Muscle of back (tissue), 11 donors: ENCODE measurements around the gene LRRC70. TPM values are rescaled to one million over a fixed set of nuclear protein-coding genes. Genes with fewer than 3 reads are reported as not detected.
"Not testable (repeated sequence)": the region's sequence is repeated elsewhere in the genome, so short reads cannot be mapped to it uniquely, and the experiment has no call there.

Experiments used
- DNase-seq, 3 donors: peaks; one replicate each; pipeline versions ENCODE4 v3.0.0 to v3.0.0-alpha.2; 2013
- polyA plus RNA-seq, 10 donors: library from polyadenylated mRNA; unstranded; fragments of 120-200 nt; gene quantifications; one replicate each; pipeline ENCODE4 v1.2.1, GENCODE V29; 2013; ENCODE audit not compliant: insufficient read length in 10 of 10

The LRRC70 gene
- polyA plus RNA-seq, 10 donors, result 3.1 to 6.3 (median 5.4) TPM

DNA sequence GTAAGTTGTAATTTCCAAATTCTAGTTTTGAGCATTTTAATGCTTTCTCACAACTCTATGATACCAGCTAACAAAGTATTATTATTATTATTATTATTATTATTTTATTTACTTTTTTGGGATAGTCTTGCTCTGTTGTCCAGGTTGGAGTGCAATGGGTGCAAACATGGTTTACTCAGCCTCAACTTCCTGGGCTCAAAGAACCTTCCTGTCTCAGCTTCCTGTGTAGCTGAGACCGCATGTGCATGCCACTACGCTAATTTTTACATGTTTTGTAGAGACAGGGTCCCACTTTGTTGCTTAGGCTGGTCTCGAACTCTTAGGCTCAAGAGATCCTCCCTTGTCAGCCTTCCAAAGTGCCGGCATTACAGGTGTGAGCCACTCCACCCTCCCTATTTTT is 27.0 kb downstream of the LRRC70 start:
- no peak for DNase-seq

DNA sequence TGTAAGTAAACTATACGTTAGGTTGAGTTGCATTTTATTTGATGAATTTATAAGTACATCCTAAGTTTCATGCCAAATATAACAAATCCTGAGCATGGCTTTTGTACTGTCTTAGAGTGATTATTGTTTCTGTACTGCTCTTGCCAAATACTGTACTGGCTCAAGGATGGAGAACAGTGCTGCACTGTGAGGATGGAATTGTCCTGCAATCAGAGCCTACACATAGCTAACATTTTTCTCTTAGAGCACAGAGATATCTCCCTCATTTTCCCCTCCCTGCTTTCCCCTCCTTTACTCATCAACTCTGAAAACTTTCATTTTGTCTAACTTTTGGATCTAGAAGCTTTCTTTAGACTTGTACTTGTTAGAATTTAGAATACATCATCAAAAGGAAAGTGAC is 28.3 kb downstream of the LRRC70 start:
- DNase-seq, result no peak

- DNase-seq, result no peak
Measured at GRCh38 chr5:62607615-62608014, 29.0 kb downstream of the LRRC70 start.

DNA sequence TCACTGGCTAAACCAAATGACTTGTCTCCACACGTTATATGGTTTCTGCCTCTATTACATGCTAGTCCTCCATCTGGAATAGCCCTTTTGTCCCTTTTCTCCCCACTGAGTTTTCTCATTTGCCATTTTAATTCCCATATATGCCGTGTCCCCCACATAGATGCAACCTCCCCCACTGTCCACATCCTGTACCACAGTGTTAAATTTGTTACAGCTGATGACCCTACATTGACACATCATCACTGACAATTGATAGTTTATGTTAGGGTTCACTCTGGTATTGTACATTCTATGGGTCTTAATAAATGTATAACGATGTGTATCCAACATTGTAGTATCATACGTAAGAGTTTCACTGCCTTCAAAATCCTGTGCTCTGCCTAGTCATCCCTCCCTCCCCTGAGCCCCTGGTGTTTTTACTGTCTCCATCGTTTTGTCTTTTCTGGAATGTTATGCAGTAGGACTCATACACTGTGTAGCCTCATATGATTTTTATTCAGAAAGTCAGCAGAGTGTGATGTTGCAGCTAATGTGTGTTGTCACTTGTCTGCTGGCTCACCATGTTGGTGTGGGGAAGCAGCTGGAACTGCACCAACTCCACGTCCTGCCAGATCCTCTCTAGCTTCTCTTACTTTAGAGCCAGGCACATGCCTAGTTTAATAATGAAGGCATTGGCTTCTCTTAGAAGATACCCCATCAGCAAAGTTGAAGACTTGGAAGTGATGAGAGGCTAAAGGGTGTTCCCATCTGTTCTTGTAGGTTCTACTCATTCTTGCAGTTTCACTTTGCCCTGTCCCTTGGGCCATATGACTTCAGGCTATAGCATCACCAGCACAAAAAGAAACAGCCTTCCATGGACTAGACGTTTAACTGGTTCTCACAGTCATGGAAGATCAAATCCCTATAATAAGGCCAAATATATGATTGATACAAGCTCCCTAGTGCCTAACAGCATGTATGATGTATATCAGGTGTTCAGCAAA is 30.2 kb downstream of the LRRC70 start:
- DNase-seq, result no peak

GRCh38 chr5:62614355-62614754 is 35.7 kb downstream of the LRRC70 start:
- no peak for DNase-seq

DNA sequence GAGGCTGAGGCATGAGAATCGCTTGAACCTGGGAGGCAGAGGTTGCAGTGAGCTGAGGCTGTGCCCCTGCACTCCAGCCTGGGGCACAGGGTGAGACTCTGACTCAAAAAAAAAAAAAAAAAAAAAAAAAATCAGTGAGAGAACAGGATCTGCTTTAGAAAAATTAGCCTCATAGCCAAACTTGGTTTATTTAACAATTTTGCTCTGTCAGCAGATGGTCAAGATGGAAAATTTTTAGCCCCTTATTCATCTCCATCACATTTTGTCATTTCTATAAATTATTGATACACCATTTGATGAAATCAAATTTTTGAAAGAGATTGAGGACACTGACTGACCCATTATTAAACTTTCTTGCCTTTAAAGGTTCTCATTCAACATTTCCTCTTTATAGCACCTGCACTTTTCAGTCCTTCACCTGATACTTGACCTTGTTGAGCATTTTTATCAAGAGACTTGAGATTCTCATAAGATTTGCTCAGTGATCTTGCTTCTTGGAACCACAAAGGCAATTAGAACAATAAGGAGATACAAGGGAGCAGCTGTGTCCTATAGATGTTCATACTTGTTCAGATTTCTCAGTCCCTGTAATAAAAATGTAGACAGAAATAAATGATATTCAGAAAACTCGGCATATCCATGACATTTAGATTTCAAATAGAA is 38.1 kb downstream of the LRRC70 start:
- DNase-seq, result no peak

DNA sequence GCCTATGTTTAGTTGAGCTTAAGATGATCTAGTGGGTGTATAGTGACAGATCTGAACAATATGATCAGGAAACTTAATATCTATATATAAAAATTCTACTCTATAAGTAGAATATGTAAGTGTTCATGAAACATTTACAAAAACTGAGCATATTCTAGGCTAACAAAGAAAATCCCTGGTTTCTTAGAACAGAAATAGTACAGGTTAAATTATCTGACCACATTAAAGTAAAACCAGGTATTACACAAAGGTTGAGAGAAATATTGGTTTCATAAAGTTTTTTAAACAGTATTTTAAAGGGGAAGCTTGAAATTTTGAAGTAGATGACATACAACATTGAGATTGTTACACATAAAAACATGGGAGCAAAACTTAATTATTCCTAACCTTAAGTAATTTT is 39.3 kb downstream of the LRRC70 start:
- DNase-seq, result no peak

GRCh38 chr5:62620761-62621160 is 42.1 kb downstream of the LRRC70 start:
- DNase-seq, result no peak

- no peak for DNase-seq
Measured at GRCh38 chr5:62621280-62621679, 42.7 kb downstream of the LRRC70 start.

DNA sequence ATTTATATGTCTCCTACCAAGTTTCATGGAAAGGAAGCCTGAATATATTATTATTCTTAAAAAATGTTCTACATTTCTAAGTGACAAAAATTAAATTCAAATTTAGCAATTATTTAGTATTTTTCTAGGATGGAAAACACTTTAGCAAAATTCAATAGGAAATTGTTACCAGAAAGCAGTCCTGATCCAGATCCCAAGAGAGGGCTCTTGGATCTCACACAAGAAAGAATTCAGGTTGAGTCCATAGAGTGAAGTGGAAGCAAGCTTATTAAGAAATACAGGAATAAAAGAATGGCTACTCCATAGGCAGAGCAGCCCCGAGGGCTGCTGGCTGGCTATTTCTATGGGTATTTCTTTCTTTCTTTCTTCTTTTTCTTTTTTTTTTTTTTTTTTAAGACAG is 44.7 kb downstream of the LRRC70 start:
- DNase-seq, result peak in 1 of 3 donors; percentile 25

DNA sequence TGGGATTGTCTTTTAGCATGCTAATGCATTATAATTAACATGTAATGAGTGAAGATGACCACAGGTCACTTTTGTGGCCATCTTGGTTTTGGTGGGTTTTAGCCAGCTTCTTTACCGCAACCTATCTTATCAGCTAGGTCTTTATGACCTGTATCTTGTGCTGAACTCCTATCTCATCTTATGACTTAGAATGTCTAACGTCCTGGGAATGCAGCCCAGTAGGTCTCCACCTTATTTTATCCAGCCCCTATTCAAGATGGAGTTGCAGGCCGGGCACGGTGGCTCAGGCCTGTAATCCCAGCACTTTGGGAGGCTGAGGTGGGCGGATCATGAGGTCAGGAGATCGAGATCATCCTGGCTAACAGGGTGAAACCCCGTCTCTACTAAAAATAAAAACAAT is 45.8 kb downstream of the LRRC70 start:
- DNase-seq, result not testable (repeated sequence)

DNA sequence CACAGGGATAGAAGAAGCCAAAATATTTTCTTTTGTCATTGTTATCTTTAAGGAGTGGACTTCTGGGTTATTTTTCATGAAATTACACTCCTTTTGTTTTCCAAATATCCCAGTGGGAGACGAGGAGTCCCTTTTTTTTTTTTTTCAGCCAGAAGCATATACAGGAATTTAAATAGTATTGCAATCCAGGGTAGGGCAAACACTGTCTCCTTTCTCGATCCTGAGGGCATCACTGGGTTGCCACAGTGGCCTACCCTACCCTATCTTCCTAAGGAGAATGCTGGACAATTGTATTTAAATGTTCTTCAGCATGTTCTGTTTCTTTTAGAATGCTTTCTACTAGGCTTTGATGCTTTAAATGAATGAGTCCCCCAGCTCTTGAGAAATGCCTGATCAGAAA is 47.9 kb downstream of the LRRC70 start:
- no peak for DNase-seq

GRCh38 chr5:62627121-62627520 is 48.5 kb downstream of the LRRC70 start:
- no peak for DNase-seq

DNA sequence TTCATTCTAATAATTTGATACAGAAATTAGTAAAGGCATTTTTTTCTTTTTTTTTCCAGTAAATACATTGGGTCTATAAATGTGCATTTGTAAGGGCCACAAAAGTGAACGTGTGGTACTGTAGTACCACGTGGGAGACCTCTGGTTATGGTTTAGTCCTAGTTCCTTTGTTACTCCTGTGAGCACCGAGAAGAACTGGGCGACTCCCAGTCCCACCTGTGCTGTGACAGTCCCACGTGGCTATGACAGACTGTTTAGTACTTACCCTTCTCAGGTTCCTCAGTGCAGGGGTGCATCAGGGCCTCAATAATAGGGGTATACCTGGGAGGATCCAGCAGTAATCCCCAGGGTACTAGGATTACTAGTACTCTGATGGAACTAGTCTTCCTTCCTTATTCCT is 49.3 kb downstream of the LRRC70 start:
- no peak for DNase-seq

Other genes with a start within 250 kb of the LRRC70 start
- gene DIMT1, start 174.9 kb upstream of the LRRC70 start, polyA plus RNA-seq, result 10 to 100 TPM; 20.0 to 31.7 (median 26.0) TPM
- 10 to 100 TPM; 19.7 to 27.2 (median 25.6) TPM for gene IPO11, start 166.1 kb upstream of the LRRC70 start, polyA plus RNA-seq